ENCODE results near the gene ARHGAP26.

The ARHGAP26 gene

GRCh38 chr5:143001764-143002351 is 231.7 kb downstream of the ARHGAP26 start:
- peak; percentile 38 for DNase-seq

DNA sequence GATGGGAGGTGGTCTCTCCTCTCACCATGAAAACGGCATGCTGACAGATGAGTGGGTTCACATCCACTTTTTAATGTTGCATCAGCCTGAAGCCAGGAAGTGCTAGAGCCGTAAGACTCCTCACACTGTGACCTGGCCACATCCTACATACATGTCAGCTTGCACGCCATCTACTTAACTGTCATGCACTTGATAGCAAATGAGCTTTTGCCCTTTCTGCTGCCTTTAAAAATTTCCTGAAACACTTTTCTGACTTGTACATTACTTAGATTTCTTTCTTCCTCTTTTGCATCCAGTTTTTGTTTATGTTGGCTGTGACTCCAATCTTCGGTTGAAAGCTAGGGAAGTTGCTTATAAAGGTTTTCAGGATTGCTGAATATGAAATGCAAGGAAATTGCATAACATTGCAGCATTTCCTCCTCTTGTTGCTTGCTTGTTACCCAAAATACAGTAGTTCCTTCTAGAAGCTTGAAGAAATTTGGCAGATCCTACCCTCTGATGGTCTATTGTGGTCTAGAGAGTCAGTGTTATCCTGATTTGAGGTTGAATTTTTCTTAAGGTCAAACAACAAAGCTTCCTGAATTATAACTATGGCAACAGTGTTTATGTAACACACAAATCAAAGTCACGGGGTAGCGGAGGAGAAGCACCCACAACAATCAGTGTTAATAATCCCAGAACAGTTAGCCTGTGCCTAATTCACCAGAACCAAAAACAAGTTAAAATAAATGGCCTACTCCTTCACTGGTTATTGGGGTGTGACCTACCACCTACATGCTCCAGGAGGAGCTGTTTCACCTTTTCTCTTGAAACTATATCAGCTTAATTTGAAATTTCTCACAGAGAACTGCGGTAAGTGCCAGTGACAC is 232.5 kb downstream of the ARHGAP26 start:
- DNase-seq: peak; percentile 98

GRCh38 chr5:143003328-143003636 is 233.1 kb downstream of the ARHGAP26 start:
- no peak for DNase-seq

GRCh38 chr5:143004361-143005145 is 234.4 kb downstream of the ARHGAP26 start:
- DNase-seq: peak; percentile 63

- peak; percentile 59 for DNase-seq
Observed at GRCh38 chr5:143006501-143006900, 236.3 kb downstream of the ARHGAP26 start.

- DNase-seq: no peak
Observed at GRCh38 chr5:143008032-143008431, 237.9 kb downstream of the ARHGAP26 start.

DNA sequence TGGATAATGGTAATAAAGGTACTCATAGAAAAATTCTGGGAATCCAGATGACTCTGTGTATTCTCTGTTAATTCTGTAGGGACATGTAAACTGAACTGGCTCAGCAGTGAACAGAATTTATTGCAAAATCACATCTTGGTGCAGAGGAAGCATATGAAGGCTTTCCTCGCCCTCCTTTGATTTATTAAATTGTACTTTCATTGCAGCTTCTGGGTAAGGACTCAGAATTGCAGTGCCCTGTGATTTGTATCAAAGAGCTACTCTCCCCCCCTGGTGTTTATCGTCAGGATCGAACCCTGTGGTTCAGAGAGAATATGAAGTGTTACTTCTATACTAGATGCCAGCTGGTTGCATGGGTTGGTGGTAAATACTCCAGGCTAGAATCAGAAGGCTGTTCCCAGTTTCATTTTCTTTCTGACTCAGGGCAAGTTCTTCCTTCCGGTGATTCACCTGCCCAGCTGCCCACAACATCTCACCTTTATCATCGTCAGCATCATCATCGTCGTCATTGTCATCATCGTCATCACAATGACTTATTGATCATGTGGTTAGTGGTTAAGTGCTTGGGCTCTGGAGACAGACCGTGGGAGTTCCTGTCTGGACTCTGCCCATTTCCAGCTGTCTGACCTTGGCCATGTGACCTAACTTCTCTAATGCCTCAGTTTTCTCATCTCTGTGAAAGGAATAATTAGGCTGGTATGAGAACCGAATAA is 238.8 kb downstream of the ARHGAP26 start:
- DNase-seq: peak; percentile 98

DNA sequence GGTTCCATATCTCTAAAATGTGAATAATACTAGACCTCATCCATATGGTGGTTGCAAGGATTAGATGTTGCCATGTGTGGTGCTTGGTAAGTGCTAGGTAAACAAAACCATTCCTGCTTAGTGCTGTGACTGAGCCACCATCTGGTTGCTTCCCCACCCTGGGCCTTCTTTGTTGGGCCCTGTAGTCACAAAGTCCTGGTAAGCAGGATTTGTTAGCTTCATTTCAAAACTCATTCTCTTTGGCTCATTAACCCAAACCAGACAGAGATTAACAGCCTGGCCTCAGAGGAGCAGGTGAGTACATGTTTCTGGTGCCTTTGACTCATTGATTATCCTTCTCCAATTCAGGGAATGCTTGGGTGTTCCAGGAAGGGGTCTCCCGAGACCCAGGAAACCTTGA is 240.2 kb downstream of the ARHGAP26 start:
- no peak for DNase-seq

GRCh38 chr5:143011585-143011984 is 241.4 kb downstream of the ARHGAP26 start:
- DNase-seq: peak; percentile 46

GRCh38 chr5:143013176-143013891 is 243.2 kb downstream of the ARHGAP26 start:
- no peak for DNase-seq

- DNase-seq: no peak
Observed at GRCh38 chr5:143014017-143014651, 244.0 kb downstream of the ARHGAP26 start.

- DNase-seq: peak; percentile 67
Observed at GRCh38 chr5:143016777-143017516, 246.8 kb downstream of the ARHGAP26 start.

DNA sequence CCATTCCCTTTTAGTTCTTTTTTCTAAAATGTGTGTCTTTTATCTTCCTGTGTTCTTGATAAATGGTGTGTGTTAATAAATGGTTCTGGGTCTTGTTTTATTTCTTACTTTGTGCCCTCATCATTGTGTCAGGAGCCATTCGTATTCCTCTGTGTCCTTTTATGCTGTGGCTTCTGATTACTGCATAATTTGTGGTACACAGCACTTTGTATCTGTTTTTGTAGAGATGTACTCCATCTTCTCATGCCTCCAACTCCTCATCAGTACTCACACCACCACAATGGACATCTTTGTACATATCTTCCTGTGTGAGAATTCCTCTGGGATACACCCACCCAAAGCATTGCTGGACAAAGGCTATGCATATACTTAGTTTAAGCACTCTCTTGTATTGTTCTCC is 247.4 kb downstream of the ARHGAP26 start:
- no peak for DNase-seq

GRCh38 chr5:143017992-143018391 is 247.8 kb downstream of the ARHGAP26 start:
- no peak for DNase-seq

DNA sequence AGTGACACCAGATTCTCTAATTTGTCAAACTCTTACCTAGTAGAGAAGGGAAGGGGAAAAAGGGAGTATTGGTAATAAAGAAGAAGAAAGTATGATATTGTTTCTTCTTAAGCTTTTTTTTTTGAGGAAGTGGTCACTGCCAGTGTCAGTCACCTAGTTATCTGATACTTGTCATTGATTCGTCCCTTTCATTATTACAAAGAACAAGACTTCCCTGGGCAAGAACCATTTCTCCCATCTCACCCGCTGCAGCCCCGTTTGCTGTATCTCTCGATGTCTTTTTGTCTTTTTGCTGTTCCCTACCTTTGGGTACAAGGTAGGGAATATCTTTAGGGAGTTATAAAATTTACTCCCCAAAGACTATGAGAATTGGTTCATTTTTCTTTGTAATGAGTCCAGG is 249.0 kb downstream of the ARHGAP26 start:
- DNase-seq: no peak

GRCh38 chr5:143019614-143020515 is 249.7 kb downstream of the ARHGAP26 start:
- DNase-seq: no peak

GRCh38 chr5:143021595-143021994 is 251.4 kb downstream of the ARHGAP26 start:
- DNase-seq: no peak

DNA sequence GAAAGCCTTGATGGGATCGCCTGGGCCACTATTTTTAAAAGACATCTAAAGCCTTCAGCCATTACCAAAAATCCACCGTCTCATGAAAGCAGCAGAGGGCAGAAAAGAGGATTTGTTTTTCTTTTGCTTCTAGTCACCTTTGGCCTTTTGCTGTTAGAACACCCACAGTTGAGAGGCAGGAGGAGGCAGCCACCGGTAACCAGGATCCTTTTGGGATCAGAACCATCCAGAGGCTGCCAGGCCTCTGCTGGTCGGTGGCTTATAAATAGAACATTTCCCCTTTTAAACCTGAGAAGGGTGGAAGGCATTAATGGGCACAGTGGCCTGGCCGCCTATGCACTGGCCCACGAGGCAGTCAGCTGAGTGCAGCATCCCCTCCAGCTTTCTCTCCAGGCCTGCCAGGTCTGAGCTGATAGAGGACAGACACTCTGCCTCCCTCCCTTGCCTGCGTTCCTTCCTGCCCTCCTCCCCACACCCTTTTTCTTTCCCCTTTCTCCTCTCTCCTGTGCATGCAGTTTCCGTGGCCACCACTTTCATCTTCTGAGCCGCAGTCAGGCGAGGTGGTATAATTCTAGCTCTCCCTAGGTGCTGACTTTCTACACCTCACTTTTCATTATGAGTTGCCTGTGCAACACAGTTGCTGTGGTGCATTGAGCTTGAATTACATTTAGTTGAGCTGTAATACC is 253.4 kb downstream of the ARHGAP26 start:
- DNase-seq: no peak

GRCh38 chr5:143024228-143024920 is 254.2 kb downstream of the ARHGAP26 start:
- DNase-seq: no peak
